Adrenal gland (tissue), 5 donors: Measurements from ENCODE around the gene ZNF595.
"Not testable (repeated sequence)": the region's sequence is repeated elsewhere in the genome, so short reads cannot be mapped to it uniquely, and the experiment has no call there.

Source experiments
- CTCF ChIP-seq, 6 experiments: fragments of 450-650 bp in 4 of 6; fragments of 200-600 bp in 2 of 6; sonication (generic) in 1 of 6; IDR thresholded peaks; 1 replicate in 5 of 6; 2 replicates in 1 of 6; pipeline versions ENCODE4 v1.5.1 to v1.8.0; 2016 to 2021; ENCODE audit warnings: antibody characterized with exemption in 6 of 6, mild to moderate bottlenecking in 2 of 6, moderate library complexity in 1 of 6
- POLR2A ChIP-seq, 2 donors: fragments of 450-650 bp; IDR thresholded peaks; one replicate each; pipeline ENCODE4 v1.6.1; 2017; ENCODE audit warnings: antibody characterized with exemption in 2 of 2, mild to moderate bottlenecking in 2 of 2, moderate library complexity in 1 of 2
- donor health status: DM: no; HTN: no; CAD: no.

GRCh38 chr4:28767-29542 lies 24.2 kb upstream of the ZNF595 start:
- TF ChIP-seq CTCF (IDR thresholded peaks at IDR 0.05) = peak in 1 of 6 experiments; percentile 36
- TF ChIP-seq POLR2A (IDR thresholded peaks at IDR 0.05) = not testable (repeated sequence)
